Testis (tissue), 3 donors: ENCODE results near the gene HPD. TPM values are rescaled to one million over a fixed set of nuclear protein-coding genes. Genes with fewer than 3 reads are reported as not detected.

ENCODE experiments used
- DNase-seq: peaks from one replicate; pipeline ENCODE4 v3.0.0-alpha.2; 2019
- H3K27ac ChIP-seq, 2 donors: fragments of 200-600 bp; sonication (generic); one replicate each; pipeline ENCODE4 v1.5.1; 2019
- H3K27me3 ChIP-seq: fragments of 200-600 bp; sonication (generic); one replicate; pipeline ENCODE4 v1.5.1; 2019
- H3K36me3 ChIP-seq: fragments of 200-600 bp; sonication (generic); one replicate; pipeline ENCODE4 v1.5.1; 2017; ENCODE audit warnings: low read depth; ENCODE audit errors: missing control alignments
- H3K4me1 ChIP-seq: fragments of 200-600 bp; sonication (generic); one replicate; pipeline ENCODE4 v1.5.1; 2019
- H3K4me3 ChIP-seq, 2 donors: fragments of 200-600 bp; sonication (generic); one replicate each; pipeline ENCODE4 v1.5.1; 2017 to 2019
- H3K9me3 ChIP-seq: fragments of 200-600 bp; sonication (generic); one replicate; pipeline ENCODE4 v1.5.1; 2017
- CTCF ChIP-seq, 3 experiments: fragments of 450-650 bp in 2 of 3; fragments of 200-600 bp in 1 of 3; sonication (generic) in 1 of 3; IDR thresholded peaks; one replicate each; pipeline ENCODE4 v1.5.1; 2016 to 2019; ENCODE audit warnings: antibody characterized with exemption in 3 of 3, mild to moderate bottlenecking in 2 of 3, moderate library complexity in 1 of 3
- POLR2A ChIP-seq: fragments of 450-650 bp; IDR thresholded peaks from one replicate; pipeline ENCODE4 v1.6.1; 2017; ENCODE audit warnings: antibody characterized with exemption, mild to moderate bottlenecking, moderate library complexity
- WGBS, 2 donors: methylation state at CpG; one replicate each; pipeline ENCODE4 v1.1.5; 2018; 5-methylcytosine and 5-hydroxymethylcytosine counted together
- intact Hi-C: fragments of 100-400 bp; cut with DNase I; formaldehyde crosslinking; loops from one replicate; pipeline ENCODE4 v1.15.1; 2023; ENCODE audit warnings: low total_unique reads
- polyA plus RNA-seq: library from polyadenylated mRNA; stranded (reverse); fragments of 350-450 nt; fragmentation: Illumina TruSeq; extraction: RNeasy Lipid Tissue Mini Kit (QIAGEN cat#74804); gene quantifications from one replicate; pipeline ENCODE4 v1.2.3, GENCODE V29; 2014; ENCODE audit warnings: low read depth, low replicate concordance; ENCODE audit not compliant: insufficient read depth
- total RNA-seq, 2 donors: library from RNA; depleted of rRNA; stranded (reverse); fragments of >200 nt; gene quantifications; one replicate each; pipeline ENCODE4 v1.2.3, GENCODE V29; 2016

Gene HPD
- total and polyA plus RNA-seq, 3 donors from 2014 or later: 5.9 to 11.6 (median 10.6) TPM

GRCh38 chr12:121826318-121827150, 32.1 kb downstream of the HPD start:
- Histone ChIP-seq H3K27ac (no peak overlapping the region), H3K9me3 (no peaks in the 10 kb centered on the region), H3K27me3 (no peaks in the 10 kb centered on the region), H3K36me3 (no peaks in the 10 kb centered on the region), H3K4me3 (no peak overlapping the region), H3K4me1 (no peaks in the 10 kb centered on the region)
- no peak for DNase-seq
- intact Hi-C loops: no loop called here
- WGBS, 2 donors: 89 to 92% methylated on average over 18 of the region's 18 CpGs
- TF ChIP-seq CTCF (IDR thresholded peaks at IDR 0.05) (no peak), POLR2A (no peak)

GRCh38 chr12:121825041-121825523, 33.6 kb downstream of the HPD start:
- 83 to 95% methylated on average over 15 to 18 of the region's 18 CpGs for WGBS, 2 donors
- H3K27me3 ChIP-seq: no peaks in the 10 kb centered on the region
- no peak overlapping the region for H3K27ac ChIP-seq
- H3K4me1 ChIP-seq: no peaks in the 10 kb centered on the region
- no peak overlapping the region for H3K4me3 ChIP-seq
- no peaks in the 10 kb centered on the region for H3K9me3 ChIP-seq
- no peak for TF ChIP-seq CTCF (IDR thresholded peaks at IDR 0.05)
- no peak for TF ChIP-seq POLR2A
- DNase-seq: no peak
- intact Hi-C loops: no loop called here
- H3K36me3 ChIP-seq: no peaks in the 10 kb centered on the region

GRCh38 chr12:121823727-121824115, 34.9 kb downstream of the HPD start:
- intact Hi-C loops: no loop called here
- WGBS, 2 donors: 80 to 85% methylated on average over 5 to 11 of the region's 12 CpGs
- Histone ChIP-seq H3K36me3 (no peaks in the 10 kb centered on the region), H3K4me1 (no peaks in the 10 kb centered on the region), H3K27me3 (no peaks in the 10 kb centered on the region), H3K4me3 (no peak overlapping the region), H3K9me3 (no peaks in the 10 kb centered on the region), H3K27ac (no peak overlapping the region)
- DNase-seq: no peak
- TF ChIP-seq CTCF (IDR thresholded peaks at IDR 0.05) (no peak), POLR2A (no peak)

GRCh38 chr12:121823101-121823726, 35.4 kb downstream of the HPD start:
- no peak for TF ChIP-seq CTCF (IDR thresholded peaks at IDR 0.05)
- TF ChIP-seq POLR2A: no peak
- DNase-seq: no peak
- Histone ChIP-seq H3K4me1 (no peaks in the 10 kb centered on the region), H3K4me3 (no peak overlapping the region), H3K9me3 (no peaks in the 10 kb centered on the region), H3K27ac (no peak overlapping the region), H3K36me3 (no peaks in the 10 kb centered on the region), H3K27me3 (no peaks in the 10 kb centered on the region)
- WGBS, 2 donors: 79 to 89% methylated on average over 9 to 35 of the region's 36 CpGs
- intact Hi-C loops: no loop called here
